Measurements from ENCODE around the gene AMZ2. TPM values are rescaled to one million over a fixed set of nuclear protein-coding genes. Genes with fewer than 3 reads are reported as not detected.

The AMZ2 gene
- total and polyA plus RNA-seq, 4 donors: 27.1 to 55.2 (median 44.9) TPM

DNA sequence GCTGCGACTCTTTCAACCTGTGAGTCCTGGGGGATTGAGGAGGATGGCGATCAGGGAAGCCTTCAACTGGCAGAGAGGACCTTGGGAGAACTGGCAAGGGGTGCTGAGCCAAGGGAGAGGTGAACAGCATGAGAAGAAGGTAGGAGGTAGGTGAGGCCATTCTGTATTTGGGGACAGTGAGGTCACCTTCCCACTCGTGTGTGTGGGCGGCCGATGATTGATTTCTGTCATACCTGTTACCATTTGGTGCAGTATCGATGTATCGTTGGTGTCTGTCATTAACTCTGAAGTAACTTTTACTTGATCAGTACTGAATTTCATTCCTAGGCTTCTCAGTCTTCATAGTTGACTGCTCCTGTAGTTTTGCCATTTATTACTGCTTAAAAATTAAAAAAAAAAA is 47.2 kb downstream of the AMZ2 start:
- WGBS, 2 donors: 92 to 93% methylated on average over 7 of the region's 7 CpGs
- DNase-seq: no peak
- H3K9me3 ChIP-seq (ENCODE audit: control insufficient read depth in 4 of 4, insufficient read depth in 3 of 4, low read length in 3 of 4): no peaks in the 10 kb centered on the region
- H3K27ac ChIP-seq (ENCODE audit: low read depth in 1 of 2, low read length in 1 of 2): no peak overlapping the region
- no peak for ATAC-seq (ENCODE audit: insufficient read depth, low FRiP score)
- H3K36me3 ChIP-seq (ENCODE audit: control insufficient read depth in 4 of 4, insufficient read depth in 4 of 4, low read length in 4 of 4): no peaks in the 10 kb centered on the region
- TF ChIP-seq, protein P1, sequence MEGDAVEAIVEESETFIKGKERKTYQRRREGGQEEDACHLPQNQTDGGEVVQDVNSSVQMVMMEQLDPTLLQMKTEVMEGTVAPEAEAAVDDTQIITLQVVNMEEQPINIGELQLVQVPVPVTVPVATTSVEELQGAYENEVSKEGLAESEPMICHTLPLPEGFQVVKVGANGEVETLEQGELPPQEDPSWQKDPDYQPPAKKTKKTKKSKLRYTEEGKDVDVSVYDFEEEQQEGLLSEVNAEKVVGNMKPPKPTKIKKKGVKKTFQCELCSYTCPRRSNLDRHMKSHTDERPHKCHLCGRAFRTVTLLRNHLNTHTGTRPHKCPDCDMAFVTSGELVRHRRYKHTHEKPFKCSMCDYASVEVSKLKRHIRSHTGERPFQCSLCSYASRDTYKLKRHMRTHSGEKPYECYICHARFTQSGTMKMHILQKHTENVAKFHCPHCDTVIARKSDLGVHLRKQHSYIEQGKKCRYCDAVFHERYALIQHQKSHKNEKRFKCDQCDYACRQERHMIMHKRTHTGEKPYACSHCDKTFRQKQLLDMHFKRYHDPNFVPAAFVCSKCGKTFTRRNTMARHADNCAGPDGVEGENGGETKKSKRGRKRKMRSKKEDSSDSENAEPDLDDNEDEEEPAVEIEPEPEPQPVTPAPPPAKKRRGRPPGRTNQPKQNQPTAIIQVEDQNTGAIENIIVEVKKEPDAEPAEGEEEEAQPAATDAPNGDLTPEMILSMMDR (IDR thresholded peaks at IDR 0.05; ENCODE audit: control extremely low read depth, extremely low read depth): no peak
- peaks cover 0 to 37% (median 35%) of the 10 kb centered on the region in 3 donors for H3K27me3 ChIP-seq (ENCODE audit: control insufficient read depth in 3 of 3, insufficient read depth in 3 of 3, low read length in 2 of 3)
- no peak overlapping the region for H3K4me3 ChIP-seq
- H3K9ac ChIP-seq (ENCODE audit: insufficient read depth in 1 of 2, low read length in 2 of 2): no peak overlapping the region
- peaks cover 0 to 20% (median 8%) of the 10 kb centered on the region in 5 donors for H3K4me1 ChIP-seq (ENCODE audit: control insufficient read depth in 5 of 5, insufficient read depth in 5 of 5, low read length in 5 of 5)

- no peaks in the 10 kb centered on the region for H3K9me3 ChIP-seq (ENCODE audit: control insufficient read depth in 4 of 4, insufficient read depth in 3 of 4, low read length in 3 of 4)
- 67 to 78% methylated on average over 18 of the region's 18 CpGs for WGBS, 2 donors
- no peaks in the 10 kb centered on the region for H3K36me3 ChIP-seq (ENCODE audit: control insufficient read depth in 4 of 4, insufficient read depth in 4 of 4, low read length in 4 of 4)
- no peak overlapping the region for H3K4me3 ChIP-seq
- H3K27ac ChIP-seq (ENCODE audit: low read depth in 1 of 2, low read length in 1 of 2): no peak overlapping the region
- peaks cover 0 to 11% (median 7%) of the 10 kb centered on the region in 5 donors for H3K4me1 ChIP-seq (ENCODE audit: control insufficient read depth in 5 of 5, insufficient read depth in 5 of 5, low read length in 5 of 5)
- ATAC-seq (ENCODE audit: insufficient read depth, low FRiP score): no peak
- H3K9ac ChIP-seq (ENCODE audit: insufficient read depth in 1 of 2, low read length in 2 of 2): no peak overlapping the region
- peak in 1 of 3 donors; percentile 5 for DNase-seq
- TF ChIP-seq, protein P1 (IDR thresholded peaks at IDR 0.05; ENCODE audit: control extremely low read depth, extremely low read depth): no peak
- peaks cover 0 to 29% (median 28%) of the 10 kb centered on the region in 3 donors for H3K27me3 ChIP-seq (ENCODE audit: control insufficient read depth in 3 of 3, insufficient read depth in 3 of 3, low read length in 2 of 3)
Observed at GRCh38 chr17:68296217-68297191, 48.7 kb downstream of the AMZ2 start.

DNA sequence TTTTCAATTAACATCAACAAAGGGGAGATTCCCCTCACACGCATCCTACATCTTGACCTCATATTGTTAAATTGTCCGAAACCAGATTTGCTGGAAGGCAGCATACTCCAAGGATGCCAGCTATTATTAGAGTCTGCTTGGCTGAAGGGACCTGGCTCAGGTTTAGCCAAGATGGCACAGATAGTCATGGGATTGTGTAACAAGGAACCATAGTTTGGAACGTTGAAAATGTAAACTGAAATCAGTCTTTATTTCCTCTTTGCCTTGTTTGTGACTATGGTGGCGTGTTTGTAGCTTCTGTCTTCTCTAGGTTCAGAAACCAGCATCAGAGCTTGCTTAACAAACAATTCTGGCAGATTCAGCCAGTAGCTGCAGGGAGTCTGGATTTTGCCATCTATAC is 49.4 kb downstream of the AMZ2 start:
- Histone ChIP-seq H3K27me3 (ENCODE audit: control insufficient read depth in 3 of 3, insufficient read depth in 3 of 3, low read length in 2 of 3) (peaks cover 0 to 27% (median 27%) of the 10 kb centered on the region in 3 donors), H3K4me1 (ENCODE audit: control insufficient read depth in 5 of 5, insufficient read depth in 5 of 5, low read length in 5 of 5) (peaks cover 0 to 7% (median 6%) of the 10 kb centered on the region in 5 donors), H3K4me3 (no peak overlapping the region), H3K9ac (ENCODE audit: insufficient read depth in 1 of 2, low read length in 2 of 2) (no peak overlapping the region), H3K9me3 (ENCODE audit: control insufficient read depth in 4 of 4, insufficient read depth in 3 of 4, low read length in 3 of 4) (no peaks in the 10 kb centered on the region), H3K36me3 (ENCODE audit: control insufficient read depth in 4 of 4, insufficient read depth in 4 of 4, low read length in 4 of 4) (no peaks in the 10 kb centered on the region), H3K27ac (ENCODE audit: low read depth in 1 of 2, low read length in 1 of 2) (no peak overlapping the region)
- TF ChIP-seq, protein P1 (IDR thresholded peaks at IDR 0.05; ENCODE audit: control extremely low read depth, extremely low read depth): no peak
- DNase-seq: no peak
- 49 to 62% methylated on average over 4 of the region's 4 CpGs for WGBS, 2 donors
- ATAC-seq (ENCODE audit: insufficient read depth, low FRiP score): no peak
